GM19455 (cell line): ENCODE measurements around the gene PCDHGB7.
"Not testable (repeated sequence)": the region's sequence is repeated elsewhere in the genome, so short reads cannot be mapped to it uniquely, and the experiment has no call there.

Experiments used
- ATAC-seq: cut with Tn5 transposase; IDR thresholded peaks from one replicate; pipeline ENCODE4 v1.9.1; 2021; ENCODE audit not compliant: unreplicated experiment

Gene PCDHGB7

GRCh38 chr5:141417494-141418172 is at the start of gene PCDHGB7:
PCDHGB7 (plus strand) TSS chr5:141417677; CDS start chr5:141417860, 183 bp downstream.
- ATAC-seq = not testable (repeated sequence)

GRCh38 chr5:141369994-141370848 is 47.3 kb upstream of the PCDHGB7 start, which contains the start of gene PCDHGB3:
PCDHGB3 (plus strand) TSS chr5:141370242; CDS start chr5:141370395, 153 bp downstream.
- peak; percentile 98 for ATAC-seq

- no peak for ATAC-seq
These were observed 45.7 kb upstream of the PCDHGB7 start for GRCh38 chr5:141371572-141372475.

GRCh38 chr5:141373673-141374317 is 43.7 kb upstream of the PCDHGB7 start, which contains the start of gene PCDHGA6:
PCDHGA6 (plus strand) TSS chr5:141373891; CDS start chr5:141374084, 193 bp downstream.
- no peak for ATAC-seq

DNA sequence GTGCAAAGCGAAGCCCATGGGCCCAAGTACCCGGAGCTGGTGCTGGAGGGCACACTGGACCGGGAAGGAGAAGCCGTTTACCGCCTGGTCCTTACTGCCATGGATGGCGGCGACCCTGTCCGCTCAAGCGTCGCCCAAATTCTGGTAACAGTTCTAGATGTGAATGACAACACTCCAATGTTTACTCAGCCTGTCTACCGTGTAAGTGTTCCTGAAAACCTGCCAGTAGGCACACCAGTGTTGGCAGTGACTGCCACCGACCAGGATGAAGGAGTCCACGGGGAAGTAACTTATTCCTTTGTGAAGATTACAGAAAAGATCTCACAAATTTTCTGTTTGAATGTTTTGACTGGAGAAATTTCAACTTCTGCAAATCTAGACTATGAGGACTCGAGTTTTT is 42.9 kb upstream of the PCDHGB7 start:
- no peak for ATAC-seq

GRCh38 chr5:141375444-141376155 is 41.9 kb upstream of the PCDHGB7 start:
- not testable (repeated sequence) for ATAC-seq

- ATAC-seq = no peak
These were observed 34.8 kb upstream of the PCDHGB7 start, which contains the start of gene PCDHGA7 for GRCh38 chr5:141382469-141383294. PCDHGA7 (plus strand) TSS chr5:141382742; CDS start chr5:141382900, 158 bp downstream.

DNA sequence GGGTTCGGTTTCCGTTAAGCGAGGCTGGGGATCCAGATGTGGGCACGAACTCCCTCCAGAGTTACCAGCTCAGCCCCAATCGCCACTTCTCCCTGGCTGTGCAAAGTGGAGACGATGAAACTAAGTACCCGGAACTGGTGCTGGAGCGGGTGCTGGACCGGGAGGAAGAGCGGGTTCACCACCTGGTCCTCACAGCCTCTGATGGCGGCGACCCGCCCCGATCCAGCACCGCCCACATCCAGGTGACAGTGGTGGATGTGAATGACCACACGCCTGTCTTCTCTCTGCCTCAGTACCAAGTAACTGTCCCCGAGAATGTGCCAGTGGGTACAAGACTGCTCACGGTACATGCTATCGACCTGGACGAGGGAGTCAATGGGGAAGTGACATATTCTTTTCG is 34.1 kb upstream of the PCDHGB7 start:
- ATAC-seq = no peak

GRCh38 chr5:141384471-141385267 is 32.8 kb upstream of the PCDHGB7 start:
- no peak for ATAC-seq

DNA sequence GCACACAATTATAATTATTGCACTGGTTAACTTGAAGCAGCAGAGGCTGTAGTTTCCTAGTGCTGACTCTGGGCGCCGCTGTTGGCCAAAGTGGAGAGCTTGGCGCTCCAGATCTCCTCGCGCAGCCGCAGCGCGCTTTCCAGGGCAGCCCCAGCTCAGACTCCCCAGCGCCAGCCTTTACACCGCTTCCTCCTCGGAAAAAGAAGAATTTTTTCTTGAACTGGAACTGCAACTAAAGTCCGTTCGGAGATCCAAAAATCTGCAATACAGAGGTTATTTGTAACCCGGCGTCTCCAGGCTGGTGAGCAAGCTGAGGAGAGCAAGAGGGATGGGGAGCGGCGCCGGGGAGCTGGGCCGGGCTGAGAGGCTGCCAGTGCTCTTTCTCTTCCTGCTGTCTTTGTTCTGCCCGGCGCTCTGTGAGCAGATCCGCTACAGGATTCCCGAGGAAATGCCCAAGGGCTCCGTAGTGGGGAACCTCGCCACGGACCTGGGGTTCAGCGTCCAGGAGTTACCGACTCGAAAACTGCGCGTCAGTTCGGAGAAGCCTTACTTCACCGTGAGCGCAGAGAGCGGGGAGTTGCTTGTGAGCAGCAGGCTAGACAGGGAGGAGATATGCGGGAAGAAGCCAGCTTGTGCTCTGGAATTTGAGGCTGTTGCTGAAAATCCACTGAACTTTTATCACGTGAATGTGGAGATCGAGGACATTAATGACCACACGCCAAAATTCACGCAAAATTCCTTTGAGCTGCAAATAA is 29.7 kb upstream of the PCDHGB7 start, which contains the start of gene PCDHGB4:
TSS of gene PCDHGB4 (plus strand) at position 142 of the 755 bp plus-strand sequence. CDS start at position 329, 187 bp downstream.
- ATAC-seq = not testable (repeated sequence)

DNA sequence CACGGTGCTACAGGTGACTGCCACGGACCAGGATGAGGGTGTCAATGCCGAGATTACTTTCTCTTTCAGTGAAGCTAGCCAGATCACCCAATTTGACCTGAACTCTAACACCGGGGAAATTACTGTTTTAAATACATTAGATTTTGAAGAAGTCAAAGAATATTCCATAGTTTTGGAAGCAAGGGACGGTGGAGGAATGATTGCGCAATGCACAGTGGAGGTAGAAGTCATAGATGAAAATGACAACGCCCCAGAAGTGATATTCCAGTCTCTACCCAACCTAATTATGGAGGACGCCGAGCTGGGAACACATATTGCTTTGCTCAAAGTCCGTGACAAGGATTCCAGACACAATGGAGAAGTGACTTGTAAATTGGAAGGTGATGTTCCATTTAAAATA is 28.8 kb upstream of the PCDHGB7 start:
- ATAC-seq = no peak

DNA sequence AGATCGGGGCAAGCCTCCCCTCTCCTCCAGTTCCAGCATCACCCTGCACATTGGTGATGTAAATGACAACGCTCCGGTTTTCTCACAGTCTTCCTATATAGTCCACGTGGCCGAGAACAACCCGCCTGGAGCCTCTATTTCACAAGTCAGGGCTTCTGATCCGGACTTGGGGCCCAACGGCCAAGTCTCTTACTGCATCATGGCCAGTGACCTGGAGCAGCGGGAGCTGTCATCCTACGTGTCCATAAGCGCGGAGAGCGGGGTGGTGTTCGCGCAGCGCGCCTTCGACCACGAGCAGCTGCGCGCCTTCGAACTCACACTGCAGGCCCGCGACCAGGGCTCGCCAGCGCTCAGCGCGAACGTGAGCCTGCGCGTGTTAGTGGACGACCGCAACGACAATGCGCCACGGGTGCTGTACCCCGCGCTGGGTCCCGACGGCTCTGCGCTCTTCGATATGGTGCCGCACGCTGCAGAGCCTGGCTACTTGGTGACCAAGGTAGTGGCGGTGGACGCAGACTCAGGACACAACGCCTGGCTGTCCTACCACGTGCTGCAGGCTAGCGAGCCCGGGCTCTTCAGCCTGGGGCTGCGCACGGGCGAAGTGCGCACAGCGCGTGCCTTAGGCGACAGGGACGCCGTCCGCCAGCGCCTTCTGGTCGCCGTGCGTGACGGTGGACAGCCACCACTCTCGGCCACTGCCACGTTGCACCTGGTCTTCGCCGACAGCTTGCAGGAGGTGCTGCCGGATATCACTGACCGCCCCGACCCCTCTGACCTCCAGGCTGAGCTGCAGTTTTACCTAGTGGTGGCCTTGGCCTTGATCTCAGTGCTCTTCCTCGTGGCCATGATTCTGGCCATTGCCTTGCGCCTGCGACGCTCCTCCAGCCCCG is 28.1 kb upstream of the PCDHGB7 start:
- no peak for ATAC-seq

GRCh38 chr5:141392429-141393198 is 24.9 kb upstream of the PCDHGB7 start, which contains the start of gene PCDHGA8:
PCDHGA8 (plus strand) TSS chr5:141392633; CDS start chr5:141392814, 181 bp downstream.
- no peak for ATAC-seq

DNA sequence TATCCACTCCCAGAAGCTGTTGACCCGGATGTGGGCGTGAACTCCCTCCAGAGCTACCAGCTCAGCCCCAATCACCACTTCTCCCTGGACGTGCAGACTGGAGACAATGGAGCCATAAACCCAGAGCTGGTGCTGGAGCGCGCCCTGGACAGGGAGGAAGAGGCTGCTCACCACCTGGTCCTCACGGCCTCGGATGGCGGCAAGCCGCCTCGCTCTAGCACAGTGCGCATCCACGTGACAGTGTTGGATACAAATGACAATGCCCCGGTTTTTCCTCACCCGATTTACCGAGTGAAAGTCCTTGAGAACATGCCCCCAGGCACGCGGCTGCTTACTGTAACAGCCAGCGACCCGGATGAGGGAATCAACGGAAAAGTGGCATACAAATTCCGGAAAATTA is 24.2 kb upstream of the PCDHGB7 start:
- ATAC-seq = no peak
